Measurements from ENCODE around the gene MGAT3.
"Not testable (repeated sequence)": the region's sequence is repeated elsewhere in the genome, so short reads cannot be mapped to it uniquely, and the experiment has no call there.

The MGAT3 gene

GRCh38 chr22:39519681-39520225 lies 62.9 kb downstream of the MGAT3 start:
- peak overlapping the region; percentile 99 for H3K4me3 ChIP-seq (ENCODE audit: low read depth, low read length)
- in situ Hi-C loops (cut with HindIII; ENCODE audit: low sequenced_read_pairs) = no loop called here
- peak; percentile 27 for TF ChIP-seq CTCF (IDR thresholded peaks at IDR 0.05; ENCODE audit: low read depth, low read length, missing control alignments)
- DNase-seq (ENCODE audit: low read depth) = peak; percentile 99

GRCh38 chr22:39520226-39521105 lies 63.7 kb downstream of the MGAT3 start, which contains the start of gene ATF4:
TSS of gene ATF4 (plus strand) at chr22:39520562. CDS start at chr22:39521446, 884 bp downstream.
- no peak for DNase-seq (ENCODE audit: low read depth)
- in situ Hi-C loops (cut with HindIII; ENCODE audit: low sequenced_read_pairs) = no loop called here
- peak within 1 kb of the TSS; percentile 99 for H3K4me3 ChIP-seq (ENCODE audit: low read depth, low read length)
- no peak for TF ChIP-seq CTCF (IDR thresholded peaks at IDR 0.05; ENCODE audit: low read depth, low read length, missing control alignments)

- in situ Hi-C loops (cut with HindIII; ENCODE audit: low sequenced_read_pairs); DNase-seq (ENCODE audit: low read depth): not testable (repeated sequence)
- H3K4me3 ChIP-seq (ENCODE audit: low read depth, low read length) = peak overlapping the region; percentile 99
Measured at GRCh38 chr22:39521106-39521885, 64.5 kb downstream of the MGAT3 start.

GRCh38 chr22:39522091-39522490 lies 65.3 kb downstream of the MGAT3 start:
- H3K4me3 ChIP-seq (ENCODE audit: low read depth, low read length) = peak overlapping the region; percentile 99

GRCh38 chr22:39522567-39523300 lies 65.9 kb downstream of the MGAT3 start:
- in situ Hi-C loops (cut with HindIII; ENCODE audit: low sequenced_read_pairs) = no loop called here
- peak overlapping the region; percentile 99 for H3K4me3 ChIP-seq (ENCODE audit: low read depth, low read length)
- DNase-seq (ENCODE audit: low read depth) = no peak
- no peak for TF ChIP-seq CTCF (IDR thresholded peaks at IDR 0.05; ENCODE audit: low read depth, low read length, missing control alignments)

More at GRCh38 chr22:39522091-39522490, 65.3 kb downstream of the MGAT3 start:
- in situ Hi-C loops (cut with HindIII; ENCODE audit: low sequenced_read_pairs); DNase-seq (ENCODE audit: low read depth): not testable (repeated sequence)

GRCh38 chr22:39524089-39524752 lies 67.4 kb downstream of the MGAT3 start:
- no peak for TF ChIP-seq CTCF (IDR thresholded peaks at IDR 0.05; ENCODE audit: low read depth, low read length, missing control alignments)
- in situ Hi-C loops (cut with HindIII; ENCODE audit: low sequenced_read_pairs) = no loop called here
- no peak for DNase-seq (ENCODE audit: low read depth)
- H3K4me3 ChIP-seq (ENCODE audit: low read depth, low read length) = no peak overlapping the region

Measured in astrocyte of the cerebellum (primary cell).